Neural progenitor cell (in vitro differentiated cells): ENCODE results near the gene GPHN. TPM values are rescaled to one million over a fixed set of nuclear protein-coding genes. Genes with fewer than 3 reads are reported as not detected.

Experiments
- DNase-seq: peaks from one replicate; pipeline ENCODE4 v3.0.0-alpha.2; 2016; ENCODE audit warnings: low spot score
- H2AFZ ChIP-seq: fragments of 200-600 bp; sonication (generic); replicated peaks from 2 replicates; pipeline ENCODE4 v1.6.1; 2016; ENCODE audit warnings: antibody characterized with exemption
- H3F3A ChIP-seq: fragments of 200-600 bp; sonication (generic); 2 replicates; pipeline ENCODE4 v1.6.1; 2016; ENCODE audit warnings: antibody characterized with exemption, low read depth
- H3K27ac ChIP-seq: fragments of 200-600 bp; sonication (generic); 2 replicates; pipeline ENCODE4 v1.5.1; 2016; ENCODE audit warnings: mild to moderate bottlenecking
- H3K27me3 ChIP-seq: fragments of 200-600 bp; sonication (generic); 2 replicates; pipeline ENCODE4 v1.6.1; 2016; ENCODE audit warnings: mild to moderate bottlenecking, moderate library complexity
- H3K36me3 ChIP-seq: fragments of 200-600 bp; sonication (generic); 2 replicates; pipeline ENCODE4 v1.5.1; 2016
- H3K4me1 ChIP-seq: fragments of 200-600 bp; sonication (generic); 2 replicates; pipeline ENCODE4 v1.6.1; 2016; ENCODE audit warnings: mixed run types
- H3K4me2 ChIP-seq: fragments of 200-600 bp; sonication (generic); 2 replicates; pipeline ENCODE4 v1.6.1; 2016
- H3K4me3 ChIP-seq: fragments of 200-600 bp; sonication (generic); 2 replicates; pipeline ENCODE4 v1.5.1; 2016
- H3K79me2 ChIP-seq: fragments of 200-600 bp; sonication (generic); 2 replicates; pipeline ENCODE4 v1.6.1; 2016; ENCODE audit warnings: low read depth
- H3K9ac ChIP-seq: fragments of 200-600 bp; sonication (generic); 2 replicates; pipeline ENCODE4 v1.6.1; 2016
- H3K9me3 ChIP-seq: fragments of 200-600 bp; sonication (generic); 2 replicates; pipeline ENCODE4 v1.5.1; 2016; ENCODE audit warnings: low read depth
- H4K20me1 ChIP-seq: fragments of 200-600 bp; sonication (generic); 2 replicates; pipeline ENCODE4 v1.6.1; 2016; ENCODE audit warnings: low read depth
- H3K27ac Mint-ChIP-seq: 3 replicates; pipeline ENCODE4 v1.8.0; 2021; ENCODE audit warnings: mixed read lengths
- H3K27me3 Mint-ChIP-seq: 2 replicates; pipeline ENCODE4 v1.8.0; 2022; ENCODE audit warnings: low read depth, mild to moderate bottlenecking, inconsistent platforms, moderate library complexity, mixed read lengths; ENCODE audit not compliant: insufficient read depth
- H3K36me3 Mint-ChIP-seq: 3 replicates; pipeline ENCODE4 v1.8.0; 2021; ENCODE audit warnings: mixed read lengths
- H3K4me1 Mint-ChIP-seq: 3 replicates; pipeline ENCODE4 v1.8.0; 2021; ENCODE audit warnings: mixed read lengths
- H3K4me3 Mint-ChIP-seq: 3 replicates; pipeline ENCODE4 v1.8.0; 2021; ENCODE audit warnings: mild to moderate bottlenecking, moderate library complexity, mixed read lengths
- H3K9me3 Mint-ChIP-seq: 3 replicates; pipeline ENCODE4 v1.8.0; 2020; ENCODE audit warnings: mixed read lengths
- EZH2 ChIP-seq: fragments of 200-600 bp; sonication (generic); IDR thresholded peaks from 2 replicates; pipeline ENCODE4 v1.6.1; 2017; ENCODE audit warnings: antibody characterized with exemption, mild to moderate bottlenecking, moderate library complexity
- EZH2phosphoT487 ChIP-seq: fragments of 200-600 bp; sonication (generic); IDR thresholded peaks from 2 replicates; pipeline ENCODE4 v1.6.1; 2017; ENCODE audit warnings: antibody characterized with exemption
- total RNA-seq: library from RNA; depleted of rRNA; stranded (reverse); fragments of >200 nt; gene quantifications from 2 replicates; pipeline ENCODE4 v1.2.3, GENCODE V29; 2015; ENCODE audit warnings: low replicate concordance
- TF ChIP-seq, protein P1 (sequence below): fragments of 200-600 bp; sonication (generic); IDR thresholded peaks from 2 replicates; pipeline ENCODE4 v1.5.1; 2017; ENCODE audit warnings: antibody characterized with exemption, mild to moderate bottlenecking

Gene GPHN
- total RNA-seq, 1 donor from 2014 or later, result 42.9 TPM

DNA sequence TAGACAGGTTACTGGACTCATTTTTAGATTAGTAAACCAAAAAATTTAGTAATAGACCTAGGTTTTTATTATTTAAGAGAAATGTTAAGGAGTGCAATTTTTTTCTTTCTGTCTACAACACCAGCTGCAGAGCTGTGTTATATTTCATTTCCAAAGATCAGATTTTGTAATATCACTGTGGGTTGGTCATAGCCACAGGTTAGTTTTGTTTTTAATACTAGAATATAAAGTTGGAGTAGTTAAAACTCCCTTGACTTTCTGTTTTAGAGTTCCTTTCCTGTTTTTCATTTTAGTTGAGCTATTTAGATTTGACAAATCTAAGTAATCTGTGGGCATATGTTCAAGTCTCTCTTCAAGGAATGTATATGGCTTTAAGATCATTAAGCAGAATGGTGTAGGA, 650.6 kb downstream of the GPHN start:
- H3K36me3 ChIP-seq, result no peaks in the 10 kb centered on the region
- H3K9ac ChIP-seq, result no peak overlapping the region
- no peak for TF ChIP-seq EZH2
- TF ChIP-seq, protein P1, sequence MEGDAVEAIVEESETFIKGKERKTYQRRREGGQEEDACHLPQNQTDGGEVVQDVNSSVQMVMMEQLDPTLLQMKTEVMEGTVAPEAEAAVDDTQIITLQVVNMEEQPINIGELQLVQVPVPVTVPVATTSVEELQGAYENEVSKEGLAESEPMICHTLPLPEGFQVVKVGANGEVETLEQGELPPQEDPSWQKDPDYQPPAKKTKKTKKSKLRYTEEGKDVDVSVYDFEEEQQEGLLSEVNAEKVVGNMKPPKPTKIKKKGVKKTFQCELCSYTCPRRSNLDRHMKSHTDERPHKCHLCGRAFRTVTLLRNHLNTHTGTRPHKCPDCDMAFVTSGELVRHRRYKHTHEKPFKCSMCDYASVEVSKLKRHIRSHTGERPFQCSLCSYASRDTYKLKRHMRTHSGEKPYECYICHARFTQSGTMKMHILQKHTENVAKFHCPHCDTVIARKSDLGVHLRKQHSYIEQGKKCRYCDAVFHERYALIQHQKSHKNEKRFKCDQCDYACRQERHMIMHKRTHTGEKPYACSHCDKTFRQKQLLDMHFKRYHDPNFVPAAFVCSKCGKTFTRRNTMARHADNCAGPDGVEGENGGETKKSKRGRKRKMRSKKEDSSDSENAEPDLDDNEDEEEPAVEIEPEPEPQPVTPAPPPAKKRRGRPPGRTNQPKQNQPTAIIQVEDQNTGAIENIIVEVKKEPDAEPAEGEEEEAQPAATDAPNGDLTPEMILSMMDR, result no peak
- TF ChIP-seq EZH2phosphoT487, result no peak
- H3K9me3 Mint-ChIP-seq, result no peaks in the 10 kb centered on the region
- H3K36me3 Mint-ChIP-seq, result no peaks in the 10 kb centered on the region
- no peaks in the 10 kb centered on the region for H3K27me3 Mint-ChIP-seq
- H3K4me3 Mint-ChIP-seq, result no peak overlapping the region
- no peaks in the 10 kb centered on the region for H3K9me3 ChIP-seq
- H3K79me2 ChIP-seq, result no peaks in the 10 kb centered on the region
- H3K4me3 ChIP-seq, result no peak overlapping the region
- no peak for DNase-seq
- H3F3A ChIP-seq, result no peaks in the 10 kb centered on the region
- H3K4me1 Mint-ChIP-seq, result no peaks in the 10 kb centered on the region
- no peak overlapping the region for H2AFZ ChIP-seq
- H3K27ac Mint-ChIP-seq, result no peak overlapping the region
- no peak overlapping the region for H3K4me2 ChIP-seq
- no peaks in the 10 kb centered on the region for H3K27me3 ChIP-seq
- H4K20me1 ChIP-seq, result no peaks in the 10 kb centered on the region
- no peak overlapping the region for H3K27ac ChIP-seq
- no peaks in the 10 kb centered on the region for H3K4me1 ChIP-seq

DNA sequence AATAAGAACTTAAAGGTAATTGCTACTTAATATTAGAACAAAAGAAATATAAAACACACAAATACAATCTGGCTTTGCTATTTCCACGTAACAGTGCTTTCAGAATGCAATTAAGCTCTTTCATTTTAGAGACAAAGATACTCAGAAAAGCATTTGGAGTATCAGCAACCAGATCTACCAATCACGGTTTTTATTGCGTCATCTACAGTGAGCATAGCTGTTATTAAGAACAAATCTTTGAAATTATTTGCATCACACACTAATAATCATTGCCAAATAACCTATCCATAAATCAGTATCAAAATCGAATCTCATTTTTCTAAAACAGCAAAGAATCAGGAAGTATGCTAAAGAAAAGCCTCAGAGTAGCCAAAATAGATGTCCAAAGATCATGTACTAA, 654.4 kb downstream of the GPHN start:
- no peak overlapping the region for H3K4me3 ChIP-seq
- no peak for DNase-seq
- no peaks in the 10 kb centered on the region for H4K20me1 ChIP-seq
- H3K27me3 ChIP-seq, result no peaks in the 10 kb centered on the region
- no peaks in the 10 kb centered on the region for H3K36me3 ChIP-seq
- Mint-ChIP-seq H3K4me3 (no peak overlapping the region), H3K36me3 (no peaks in the 10 kb centered on the region), H3K9me3 (no peaks in the 10 kb centered on the region), H3K4me1 (no peaks in the 10 kb centered on the region), H3K27ac (no peak overlapping the region), H3K27me3 (no peaks in the 10 kb centered on the region)
- H3K79me2 ChIP-seq, result no peaks in the 10 kb centered on the region
- no peak overlapping the region for H3K4me2 ChIP-seq
- no peak overlapping the region for H2AFZ ChIP-seq
- H3K4me1 ChIP-seq, result no peaks in the 10 kb centered on the region
- H3K9me3 ChIP-seq, result no peaks in the 10 kb centered on the region
- H3K9ac ChIP-seq, result no peak overlapping the region
- TF ChIP-seq, protein P1, result no peak
- TF ChIP-seq EZH2phosphoT487 (no peak), EZH2 (no peak)
- no peak overlapping the region for H3K27ac ChIP-seq
- no peaks in the 10 kb centered on the region for H3F3A ChIP-seq

DNA sequence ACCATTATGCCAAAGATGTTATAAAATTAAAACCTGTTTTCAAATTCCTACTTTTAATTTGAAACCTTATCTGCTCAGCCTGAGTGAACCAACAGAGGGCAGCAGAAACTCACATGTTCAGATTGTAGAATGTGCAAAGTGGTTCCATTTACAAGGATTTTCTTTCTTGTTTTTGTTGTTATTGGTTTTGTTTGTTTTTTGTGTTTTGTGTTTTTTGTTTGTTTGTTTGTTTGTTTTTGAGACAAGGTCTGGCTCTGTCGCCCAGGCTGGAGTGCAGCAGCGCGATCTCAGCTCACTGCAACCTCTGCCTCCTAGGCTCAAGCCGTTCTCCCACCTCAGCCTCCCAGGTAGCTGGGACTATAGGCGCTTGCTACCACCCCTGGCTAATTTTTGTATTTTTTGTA, 658.5 kb downstream of the GPHN start:
- Mint-ChIP-seq H3K4me3 (no peak overlapping the region), H3K9me3 (no peaks in the 10 kb centered on the region), H3K27me3 (no peaks in the 10 kb centered on the region), H3K27ac (no peak overlapping the region), H3K36me3 (no peaks in the 10 kb centered on the region), H3K4me1 (no peaks in the 10 kb centered on the region)
- no peaks in the 10 kb centered on the region for H3K4me1 ChIP-seq
- peak; percentile 59 for DNase-seq
- H3K27me3 ChIP-seq, result no peaks in the 10 kb centered on the region
- H3K36me3 ChIP-seq, result no peaks in the 10 kb centered on the region
- no peaks in the 10 kb centered on the region for H3K79me2 ChIP-seq
- no peak for TF ChIP-seq EZH2phosphoT487
- TF ChIP-seq, protein P1, result peak; percentile 95
- H3K4me3 ChIP-seq, result no peak overlapping the region
- H4K20me1 ChIP-seq, result no peaks in the 10 kb centered on the region
- H3K27ac ChIP-seq, result no peak overlapping the region
- H3F3A ChIP-seq, result no peaks in the 10 kb centered on the region
- H2AFZ ChIP-seq, result peak overlapping the region; percentile 70
- no peak overlapping the region for H3K4me2 ChIP-seq
- H3K9ac ChIP-seq, result no peak overlapping the region
- H3K9me3 ChIP-seq, result no peaks in the 10 kb centered on the region
